ENCODE results near the gene DHRS4L2.
"Not testable (repeated sequence)": the region's sequence is repeated elsewhere in the genome, so short reads cannot be mapped to it uniquely, and the experiment has no call there.

Gene DHRS4L2

DNA sequence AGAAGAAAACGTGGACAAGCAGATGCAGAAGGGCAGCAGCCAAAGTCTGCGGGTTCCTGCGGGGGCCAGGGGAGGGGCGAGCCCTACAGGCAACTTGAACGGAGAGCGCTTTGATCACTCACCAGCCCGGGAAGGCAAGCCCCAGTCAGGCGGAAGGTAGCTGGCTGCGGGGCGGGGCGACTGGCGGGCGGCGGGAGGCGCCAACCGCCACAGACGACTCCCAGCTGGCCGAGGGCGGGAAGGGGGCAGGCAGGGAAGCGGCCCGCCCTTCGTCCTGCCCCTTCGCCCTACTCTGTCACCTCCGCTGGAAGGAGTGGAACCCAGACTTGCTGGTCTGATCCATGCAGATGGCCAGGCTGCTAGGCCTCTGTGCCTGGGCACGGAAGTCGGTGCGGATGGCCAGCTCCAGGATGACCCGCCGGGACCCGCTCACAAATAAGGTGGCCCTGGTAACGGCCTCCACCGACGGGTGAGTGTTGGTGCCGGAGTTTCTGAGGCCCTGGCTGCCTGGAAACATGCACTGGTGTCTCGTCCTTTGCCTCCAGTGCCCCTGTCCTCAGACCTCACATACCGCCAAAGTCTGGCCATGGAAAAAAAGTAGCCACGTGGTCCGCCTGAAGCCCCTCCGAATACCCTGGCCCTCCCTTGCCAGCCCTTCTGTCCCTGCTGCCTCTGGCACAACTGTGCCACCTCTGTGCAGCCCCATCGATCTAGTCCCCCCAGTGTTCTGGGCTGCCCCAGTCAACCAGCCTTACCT is at the start of gene DHRS4L2:
DHRS4L2 (plus strand) TSS at position 323 of the 757 bp plus-strand sequence; CDS start at position 342, 19 bp downstream.
- peak; percentile 88 to 90 for DNase-seq

DNA sequence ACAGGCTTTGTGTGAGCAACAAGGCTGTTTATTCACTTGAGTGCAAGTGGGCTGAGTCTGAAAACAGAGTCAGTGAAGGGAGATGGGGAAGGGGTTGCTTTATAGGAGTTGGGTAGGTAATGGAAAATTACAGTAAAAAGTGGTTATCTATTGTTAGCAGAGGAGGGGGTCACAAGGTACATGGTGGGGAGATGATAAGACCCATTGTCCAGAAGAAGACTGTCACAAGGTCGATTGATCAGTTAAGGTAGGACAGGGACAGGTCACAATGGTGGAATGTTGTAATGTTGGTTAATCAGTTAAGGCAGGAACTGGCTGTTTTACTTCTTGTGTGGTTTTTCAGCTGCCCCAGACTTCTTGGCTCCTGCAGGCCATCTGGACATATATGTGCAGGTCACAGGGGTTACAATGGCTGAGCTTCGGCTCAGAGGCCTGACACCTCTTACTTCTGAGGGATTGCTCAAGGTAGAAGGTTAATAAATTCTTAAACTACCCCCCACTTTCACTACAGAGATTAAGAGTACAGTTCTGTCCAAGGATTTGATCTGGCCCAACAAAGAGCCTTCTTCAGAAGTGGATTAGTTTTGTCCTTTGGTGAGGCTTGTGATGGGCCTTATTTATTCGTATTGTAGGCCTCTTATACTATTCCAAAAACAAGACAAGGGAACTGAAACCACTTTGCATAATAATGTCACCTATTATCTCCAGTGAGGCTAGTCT is 49.0 kb upstream of the DHRS4L2 start:
- DNase-seq, result no peak

DNA sequence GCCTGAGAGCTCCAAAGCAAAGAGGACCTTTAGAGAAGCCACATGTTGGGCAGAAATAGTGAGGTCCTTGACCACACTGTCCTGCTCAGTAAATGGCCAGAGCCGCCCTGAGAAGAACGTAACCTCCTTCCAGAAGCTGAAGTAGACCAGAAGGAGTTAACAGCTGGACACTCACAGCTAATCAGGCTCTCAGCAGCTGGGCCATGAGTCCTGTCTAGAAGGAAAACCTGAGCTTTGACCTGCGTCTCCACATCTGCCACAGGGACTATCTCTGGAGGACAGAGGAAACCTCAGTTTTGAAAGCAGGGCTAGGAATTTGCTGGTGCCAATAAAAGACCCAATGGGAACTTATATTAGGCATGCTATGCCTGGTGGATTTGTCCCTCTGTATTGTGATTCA is 47.5 kb upstream of the DHRS4L2 start:
- DNase-seq, result no peak

DNA sequence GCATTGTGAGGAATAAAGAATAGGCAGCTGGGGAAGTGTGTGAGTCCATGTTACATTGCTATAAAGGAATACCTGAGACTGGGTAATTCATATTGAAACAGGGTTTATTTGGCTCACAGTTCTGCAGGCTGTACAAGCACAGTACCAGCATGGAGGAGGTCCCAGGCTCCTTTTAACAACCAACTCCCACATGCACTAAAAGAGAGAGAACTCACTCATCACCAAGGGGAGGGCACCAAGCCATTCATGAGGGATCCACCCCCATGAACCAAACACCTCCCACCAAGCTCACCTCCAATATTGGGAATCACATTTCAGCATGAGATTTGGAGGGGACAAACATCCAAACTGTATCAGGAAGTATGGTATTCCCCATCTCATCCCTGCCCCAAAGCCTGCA is 47.1 kb upstream of the DHRS4L2 start:
- no peak for DNase-seq

DNA sequence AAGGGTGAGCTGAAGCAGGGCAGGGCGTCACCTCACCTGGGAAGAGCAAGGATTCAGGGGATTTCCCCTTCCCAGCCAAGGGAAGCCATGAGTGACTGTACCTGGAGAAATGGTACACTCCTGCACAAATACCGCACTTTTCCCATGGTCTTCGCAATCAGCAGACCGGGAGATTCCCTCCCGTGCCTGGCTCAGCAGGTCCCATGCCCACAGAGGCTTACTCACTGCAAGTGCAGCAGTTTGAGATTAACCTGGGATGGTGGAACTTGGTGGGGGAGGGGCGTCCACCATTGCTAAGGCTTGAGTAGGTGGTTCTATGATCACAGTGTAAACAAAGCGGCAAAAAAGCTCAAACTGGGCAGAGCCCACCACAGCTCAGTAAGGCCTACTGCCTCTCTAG is 46.1 kb upstream of the DHRS4L2 start:
- DNase-seq, result no peak

DNA sequence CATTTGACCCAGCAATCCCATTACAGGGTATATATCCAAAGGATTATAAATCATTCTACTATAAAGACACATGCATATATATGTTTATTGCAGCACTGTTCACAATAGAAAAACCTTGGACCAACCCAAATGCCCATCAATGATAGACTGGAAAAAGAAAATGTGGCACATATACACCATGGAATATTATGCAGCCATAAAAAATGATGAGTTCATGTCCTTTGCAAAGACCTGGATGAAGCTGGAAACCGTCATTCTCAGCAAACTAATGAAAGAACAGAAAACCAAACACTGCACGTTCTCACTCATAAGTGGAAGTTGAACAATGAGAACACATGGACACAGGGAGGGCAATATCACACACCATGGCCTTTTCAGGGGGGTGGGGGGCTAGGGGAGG is 39.7 kb upstream of the DHRS4L2 start:
- not testable (repeated sequence) for DNase-seq

DNA sequence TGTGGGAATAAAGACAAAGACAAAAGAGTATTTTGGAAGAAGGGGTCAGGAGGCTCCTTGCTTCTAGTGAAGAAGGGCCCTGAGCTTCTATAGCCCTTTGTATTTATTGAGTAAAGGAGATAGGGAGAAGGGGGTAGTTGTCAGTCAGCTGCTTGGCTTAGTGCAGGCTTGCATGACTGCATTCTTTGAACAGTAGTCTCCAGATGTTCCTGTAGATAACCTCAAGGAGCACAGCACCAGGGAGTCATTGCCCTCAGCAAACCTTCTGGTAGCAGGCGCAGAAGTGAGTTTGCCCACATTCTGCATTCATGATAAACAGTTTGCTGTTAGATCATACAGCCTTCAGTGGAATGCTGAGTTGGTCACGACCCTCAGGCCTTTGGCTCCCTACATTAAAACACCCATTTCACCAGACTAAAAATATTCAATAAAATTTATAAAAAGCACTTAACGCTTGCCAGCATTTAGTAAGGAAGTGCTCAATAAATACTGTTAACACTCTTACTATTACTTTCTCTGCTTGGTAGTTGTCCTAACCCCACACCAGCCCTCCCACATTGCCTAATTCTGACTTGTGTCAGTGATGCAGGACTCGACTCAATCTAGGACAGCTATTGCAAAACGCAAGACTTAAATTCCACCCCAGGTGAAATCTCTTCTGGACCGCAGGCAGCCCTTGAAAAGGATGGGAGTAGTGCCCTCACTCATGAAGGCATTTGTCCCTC is 38.2 kb upstream of the DHRS4L2 start:
- no peak for DNase-seq

DNA sequence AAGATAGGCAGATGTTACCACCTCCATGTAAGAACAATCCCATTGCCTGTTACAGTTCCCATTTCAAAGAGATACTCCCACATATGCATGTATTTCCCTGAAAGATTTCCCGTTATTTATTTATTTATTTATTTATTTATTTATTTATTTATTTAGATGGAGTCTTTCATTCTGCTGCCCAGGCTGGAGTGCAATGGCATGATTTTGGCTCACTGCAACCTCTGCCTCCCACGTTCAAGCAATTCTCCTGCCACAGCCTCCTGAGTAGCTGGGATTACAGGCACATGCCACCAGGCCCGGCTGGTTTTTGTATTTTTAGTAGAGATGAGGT is 37.6 kb upstream of the DHRS4L2 start:
- not testable (repeated sequence) for DNase-seq

DNA sequence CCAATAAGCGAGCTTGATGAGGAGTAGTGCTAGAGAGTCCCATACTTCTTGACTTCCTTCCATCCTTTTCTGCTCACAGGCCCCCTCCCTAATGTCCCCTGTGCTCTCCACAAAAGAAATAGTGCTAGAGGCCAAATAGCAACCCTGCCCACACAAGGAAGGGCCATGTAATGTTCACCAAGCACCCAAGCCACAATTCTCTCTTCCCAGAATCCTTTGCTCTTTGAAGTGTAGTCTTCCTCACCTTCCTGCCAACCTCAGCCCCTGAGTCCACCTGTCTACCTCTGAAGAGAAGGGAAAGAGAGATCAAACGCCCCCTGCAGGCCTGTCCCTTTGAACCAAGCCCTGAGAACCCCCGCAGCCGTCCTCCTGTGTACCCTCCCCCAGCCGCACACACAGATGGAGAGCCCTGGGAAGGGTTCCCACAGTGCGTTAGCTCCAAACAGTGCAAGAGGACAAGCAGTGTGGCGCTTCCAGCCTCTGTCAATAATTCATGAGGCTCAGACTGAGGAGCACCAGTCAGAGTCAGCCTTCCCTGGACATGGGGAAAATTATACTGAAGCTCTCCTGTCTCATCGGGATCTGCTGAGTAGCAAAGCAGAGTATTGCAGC is 37.0 kb upstream of the DHRS4L2 start:
- no peak for DNase-seq

DNA sequence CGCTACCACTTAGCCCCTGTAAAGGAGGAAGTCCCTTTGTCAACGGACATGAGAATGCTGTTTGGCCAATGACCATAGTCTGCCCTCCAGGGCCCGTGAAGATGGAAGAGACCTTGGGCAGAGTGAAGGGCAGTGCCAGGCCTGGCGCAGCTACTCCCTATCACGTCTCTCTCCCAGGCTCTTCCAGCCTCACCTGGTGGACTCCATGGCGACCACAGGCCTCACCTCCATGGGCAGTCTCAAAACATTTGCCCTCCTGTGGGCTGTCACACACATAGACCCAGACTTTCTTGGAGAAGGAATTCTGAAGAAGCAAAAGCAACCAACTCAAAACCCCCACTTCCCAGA is 35.6 kb upstream of the DHRS4L2 start:
- not testable (repeated sequence) for DNase-seq

DNA sequence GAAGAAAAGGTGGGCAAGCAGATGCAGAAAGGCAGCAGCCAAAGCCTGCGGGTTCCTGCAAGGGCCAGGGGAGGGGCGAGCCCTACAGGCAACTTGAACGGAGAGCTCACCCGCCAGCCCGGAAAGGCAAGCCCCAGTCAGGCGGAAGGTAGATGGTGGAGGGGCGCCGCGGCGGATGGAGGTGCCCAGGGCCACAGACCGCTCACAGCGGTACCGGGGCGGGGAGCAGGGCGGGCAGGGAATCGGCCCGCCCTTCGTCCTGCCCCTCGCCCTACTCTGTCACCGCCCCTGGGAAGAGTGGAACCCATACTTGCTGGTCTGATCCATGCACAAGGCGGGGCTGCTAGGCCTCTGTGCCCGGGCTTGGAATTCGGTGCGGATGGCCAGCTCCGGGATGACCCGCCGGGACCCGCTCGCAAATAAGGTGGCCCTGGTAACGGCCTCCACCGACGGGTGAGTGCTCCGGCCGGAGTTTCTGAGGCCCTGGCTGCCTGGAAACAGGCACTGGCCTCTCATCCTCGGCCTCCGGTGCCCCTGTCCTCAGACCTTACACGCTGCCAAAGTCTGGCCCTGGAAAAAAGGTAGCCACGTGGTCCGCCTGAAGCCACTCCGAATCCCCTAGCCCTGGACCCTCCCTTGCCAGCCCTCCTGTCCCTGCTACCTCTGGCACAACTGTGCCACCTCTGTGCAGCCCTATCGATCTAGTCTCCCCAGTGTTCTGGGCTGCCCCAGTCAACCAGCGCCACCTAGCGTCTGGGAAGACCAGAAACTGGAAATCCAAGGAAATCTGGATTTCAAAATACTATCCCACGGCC is 35.1 kb upstream of the DHRS4L2 start, which contains the start of gene DHRS4:
DHRS4 (plus strand) TSS at position 307 of the 815 bp plus-strand sequence; CDS start at position 326, 19 bp downstream.
- DNase-seq, result peak; percentile 84 to 87

DNA sequence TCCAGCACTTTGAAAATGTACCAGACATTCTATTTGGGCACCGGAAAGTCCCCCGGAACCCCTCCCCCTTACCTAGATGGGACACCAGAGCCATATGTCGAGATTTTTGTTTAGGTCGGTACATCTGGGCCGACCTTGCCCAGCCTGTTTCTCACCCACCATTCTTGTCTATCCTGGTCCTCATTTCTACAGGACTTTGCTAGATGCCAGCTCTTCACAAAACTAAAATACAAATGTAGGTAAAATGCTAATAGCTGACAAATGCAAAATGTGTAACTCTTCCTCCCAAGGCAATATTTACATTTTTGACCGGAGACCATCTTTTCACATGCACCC is 34.5 kb upstream of the DHRS4L2 start:
- DNase-seq, result not testable (repeated sequence)

DNA sequence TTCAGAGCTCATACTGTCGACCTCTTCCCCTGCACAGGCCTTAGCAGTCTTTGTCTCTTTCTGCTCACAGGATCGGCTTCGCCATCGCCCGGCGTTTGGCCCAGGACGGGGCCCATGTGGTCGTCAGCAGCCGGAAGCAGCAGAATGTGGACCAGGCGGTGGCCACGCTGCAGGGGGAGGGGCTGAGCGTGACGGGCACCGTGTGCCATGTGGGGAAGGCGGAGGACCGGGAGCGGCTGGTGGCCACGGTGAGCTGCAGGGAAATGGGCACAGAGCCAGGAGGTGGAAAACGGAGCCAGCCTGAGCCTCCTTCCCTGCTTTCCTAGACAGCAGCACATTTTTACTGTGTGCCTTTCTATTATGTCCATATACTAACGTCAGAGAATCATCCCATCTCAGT is 33.8 kb upstream of the DHRS4L2 start:
- DNase-seq, result not testable (repeated sequence)

DNA sequence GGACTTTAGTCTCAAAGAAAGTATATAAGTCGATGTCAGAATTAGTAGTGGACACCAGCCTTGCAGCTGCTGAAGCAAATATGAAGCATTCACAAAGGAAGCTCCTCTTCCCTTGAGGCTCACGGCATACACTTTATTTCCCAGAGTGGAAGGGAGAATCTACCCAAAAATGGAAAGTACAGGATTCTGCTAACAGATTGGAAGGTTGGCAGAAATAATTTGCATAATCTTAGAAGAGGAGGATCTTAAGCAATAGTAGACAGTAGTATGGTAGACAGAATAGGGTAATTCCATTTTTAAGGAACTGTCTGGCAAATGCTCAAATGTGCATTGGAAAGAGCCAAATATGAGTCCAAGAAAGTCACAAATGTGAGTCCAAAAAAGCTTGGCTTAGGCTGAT is 32.9 kb upstream of the DHRS4L2 start:
- DNase-seq, result not testable (repeated sequence)

DNA sequence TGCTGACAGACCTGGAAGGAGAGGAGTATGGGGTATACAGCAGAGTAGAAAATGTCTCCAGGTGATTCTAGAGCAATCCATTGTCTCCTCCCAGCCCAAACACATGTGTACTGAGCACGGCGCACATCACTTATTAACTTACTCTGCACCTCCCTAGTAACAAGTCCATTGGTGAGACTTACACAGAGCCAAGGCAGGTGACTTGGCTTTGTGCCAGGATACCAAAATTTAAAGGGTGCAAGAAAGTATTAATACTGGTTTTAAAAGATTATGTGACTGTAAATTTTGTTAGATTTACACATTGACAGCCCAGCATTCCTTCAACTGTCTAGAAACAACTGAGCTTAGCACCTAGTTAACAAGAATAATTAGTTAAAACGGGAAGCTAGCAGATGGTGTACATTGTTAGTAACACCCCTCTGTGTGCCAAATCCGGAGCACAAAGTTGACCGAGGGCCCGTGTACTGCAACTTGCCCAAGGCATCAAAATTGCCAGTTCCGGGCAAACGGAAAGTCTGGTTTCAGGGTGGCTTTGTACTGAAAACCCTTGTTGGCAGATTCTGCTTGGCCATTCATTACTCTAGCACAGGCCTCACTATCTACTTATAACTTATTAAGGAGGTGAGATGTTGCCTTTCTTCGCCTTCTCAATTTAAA is 30.7 kb upstream of the DHRS4L2 start:
- not testable (repeated sequence) for DNase-seq

DNA sequence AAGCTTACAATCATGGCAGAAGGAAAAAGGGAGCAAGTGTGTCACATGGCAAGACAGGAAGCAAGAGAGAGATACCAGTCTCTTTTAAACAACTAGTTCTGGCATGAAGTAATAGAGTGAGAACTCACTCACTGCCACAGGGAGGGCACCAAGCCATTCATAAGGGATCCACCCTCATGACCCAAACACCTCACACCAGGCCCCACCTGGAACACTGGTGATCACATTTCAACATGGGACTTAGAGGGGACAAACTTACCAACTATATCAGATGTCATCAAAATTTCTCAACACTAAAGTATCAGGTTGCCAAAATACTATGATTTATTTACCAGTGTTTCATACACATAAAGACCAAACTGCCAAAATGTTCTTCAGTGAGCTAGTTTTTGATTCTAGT is 27.8 kb upstream of the DHRS4L2 start:
- not testable (repeated sequence) for DNase-seq

DNA sequence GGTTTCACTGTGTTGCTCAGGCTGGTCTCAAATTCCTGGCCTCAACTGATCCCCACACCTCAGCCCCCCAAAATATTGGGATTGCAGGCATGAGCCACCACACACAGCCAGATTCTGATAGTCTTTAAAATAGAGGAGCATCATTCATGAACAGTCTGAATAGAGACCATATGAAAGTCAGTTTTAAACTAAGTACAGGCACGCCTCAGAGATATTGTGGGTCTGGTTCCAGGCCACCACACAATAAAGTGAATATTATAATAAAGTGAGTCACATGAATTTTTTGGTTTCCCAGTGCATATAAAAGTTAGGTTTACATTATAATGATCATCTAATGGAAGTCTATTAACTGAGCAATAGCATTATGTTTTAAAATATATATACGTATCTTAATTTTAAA is 27.0 kb upstream of the DHRS4L2 start:
- DNase-seq, result not testable (repeated sequence)

DNA sequence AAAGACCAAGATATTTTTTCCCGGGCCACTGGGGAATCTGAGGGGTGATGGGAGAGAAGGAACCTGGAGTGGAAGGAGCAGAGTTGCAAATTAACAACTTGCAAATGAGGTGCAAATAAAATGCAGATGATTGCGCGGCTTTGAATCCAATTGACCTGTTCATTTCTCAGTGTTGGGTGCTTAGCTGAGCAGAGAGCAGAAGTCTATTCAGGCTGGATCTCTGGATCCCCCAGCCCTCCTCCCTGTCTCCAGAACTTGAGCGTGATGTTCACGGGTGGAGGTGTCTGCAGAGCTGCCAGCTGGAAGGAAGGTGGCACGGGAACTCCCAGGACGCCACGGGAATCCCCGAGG is 19.6 kb upstream of the DHRS4L2 start:
- not testable (repeated sequence) for DNase-seq

DNA sequence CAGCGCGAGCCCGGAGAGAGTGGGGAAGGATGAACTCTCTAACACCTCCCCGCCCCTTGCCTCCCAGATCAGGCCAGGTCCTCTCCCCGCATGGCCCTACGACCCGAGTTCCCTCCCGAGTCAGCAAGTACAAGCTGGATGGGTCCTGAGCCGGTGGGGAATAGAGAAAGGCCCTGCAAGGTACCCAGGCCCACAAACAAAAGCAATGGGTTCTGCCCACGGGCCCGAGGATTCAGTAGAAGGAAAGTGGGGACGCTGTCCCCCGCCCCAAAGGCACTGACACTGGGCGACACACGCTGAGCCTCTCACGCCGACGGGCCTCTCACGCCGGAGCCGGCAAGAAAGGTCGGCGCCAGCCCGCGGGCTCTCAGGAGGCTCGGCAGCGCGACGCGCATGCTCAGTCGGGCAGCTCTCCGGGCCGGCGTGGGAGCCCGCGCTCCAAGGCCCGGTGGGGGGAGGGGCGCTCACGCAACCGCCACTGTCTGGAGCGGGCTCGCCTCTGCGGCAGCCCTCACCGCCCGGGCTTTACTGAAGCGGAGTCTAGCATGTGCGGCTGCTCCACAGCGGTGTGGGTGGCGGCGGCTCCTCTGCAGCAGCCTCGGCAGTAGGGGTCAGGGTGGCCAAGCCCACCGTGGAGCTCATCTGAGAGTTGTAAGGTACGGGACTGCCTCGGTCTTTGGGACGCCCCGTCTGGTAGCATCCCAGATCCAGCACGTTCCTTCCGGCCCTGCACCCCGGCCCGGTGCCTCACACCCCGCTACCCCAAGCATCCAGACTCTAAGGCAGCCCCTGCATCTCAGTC is 19.0 kb upstream of the DHRS4L2 start:
- DNase-seq, result peak; percentile 78 to 80

DNA sequence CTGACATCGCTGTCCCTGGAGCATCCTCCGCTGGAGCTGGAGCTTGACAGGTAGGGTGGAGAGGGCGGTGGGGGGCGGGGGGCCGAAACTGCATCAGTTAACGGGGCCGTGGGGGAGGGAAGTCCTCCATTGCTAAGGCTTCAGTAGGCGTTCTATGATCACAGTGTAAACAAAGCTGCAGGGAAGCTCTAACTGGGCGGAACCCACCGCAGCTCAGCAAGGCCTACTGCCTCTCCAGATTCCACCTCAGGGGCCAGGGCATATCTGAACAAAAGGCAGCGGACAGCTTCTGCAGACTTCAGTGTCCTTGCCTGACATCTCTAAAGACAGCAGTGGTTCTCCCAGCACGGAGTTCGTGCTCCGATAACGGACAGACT is 18.5 kb upstream of the DHRS4L2 start:
- DNase-seq, result not testable (repeated sequence)

DNA sequence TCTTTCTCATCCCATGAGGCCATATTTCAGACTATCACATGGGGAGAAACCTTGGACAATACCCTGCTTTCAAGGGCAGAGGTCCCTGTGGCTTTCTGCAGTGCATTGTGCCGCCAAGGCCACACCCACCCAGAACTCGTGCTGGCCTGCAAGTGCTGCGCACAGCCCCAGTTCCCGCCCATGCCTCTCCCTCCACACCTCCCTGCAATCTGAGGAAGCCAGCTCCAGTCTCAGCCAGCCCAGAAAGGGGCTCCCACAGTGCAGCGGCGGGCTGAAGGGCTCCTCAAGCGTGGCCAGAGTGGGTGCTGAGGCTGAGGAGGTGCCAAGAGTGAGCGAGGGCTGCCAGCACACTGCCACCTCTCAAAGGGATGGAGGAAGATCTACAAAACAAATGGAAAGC is 15.6 kb upstream of the DHRS4L2 start:
- DNase-seq, result not testable (repeated sequence)
